HFF-Myc (cell line): ENCODE measurements around the gene SPINT4.
"Not testable (repeated sequence)": the region's sequence is repeated elsewhere in the genome, so short reads cannot be mapped to it uniquely, and the experiment has no call there.

Source experiments
- DNase-seq: peaks from one replicate; pipeline ENCODE4 v3.0.0-alpha.2; 2011; ENCODE audit warnings: low read depth; ENCODE audit errors: extremely low read depth
- H3K4me3 ChIP-seq: replicated peaks from 2 replicates; pipeline ENCODE4 v1.5.1; 2011; ENCODE audit warnings: low read depth, mild to moderate bottlenecking, control low read depth, low read length
- CTCF ChIP-seq: IDR thresholded peaks from 2 replicates; pipeline ENCODE4 v1.5.1; 2012; ENCODE audit warnings: mild to moderate bottlenecking, low read depth, low read length, control low read depth; ENCODE audit errors: missing control alignments

SPINT4 gene

GRCh38 chr20:45722047-45722446, at the start of gene SPINT4:
Gene SPINT4 (plus strand): TSS chr20:45722347. CDS start chr20:45722368, 21 bp downstream.
- DNase-seq: no peak
- TF ChIP-seq CTCF: no peak
- no peak within 1 kb of the TSS for H3K4me3 ChIP-seq

- H3K4me3 ChIP-seq: no peak overlapping the region
- TF ChIP-seq CTCF: no peak
- no peak for DNase-seq
Measured at GRCh38 chr20:45672765-45673164, 49.4 kb upstream of the SPINT4 start.

- no peak for DNase-seq
- no peak overlapping the region for H3K4me3 ChIP-seq
- TF ChIP-seq CTCF: no peak
Measured at GRCh38 chr20:45679650-45680049, 42.5 kb upstream of the SPINT4 start.

GRCh38 chr20:45685896-45686295, 36.3 kb upstream of the SPINT4 start:
- peak; percentile 12 for TF ChIP-seq CTCF
- DNase-seq: peak; percentile 4
- H3K4me3 ChIP-seq: no peak overlapping the region

GRCh38 chr20:45693346-45693745, 28.8 kb upstream of the SPINT4 start:
- not testable (repeated sequence) for DNase-seq, H3K4me3 ChIP-seq

- no peak for DNase-seq
- no peak overlapping the region for H3K4me3 ChIP-seq
- TF ChIP-seq CTCF: no peak
Measured at GRCh38 chr20:45695496-45695895, 26.7 kb upstream of the SPINT4 start.

- no peak for TF ChIP-seq CTCF
- no peak for DNase-seq
- no peak overlapping the region for H3K4me3 ChIP-seq
Measured at GRCh38 chr20:45701104-45701503, 21.0 kb upstream of the SPINT4 start.
